ENCODE data around the gene KRT25.

The KRT25 gene

GRCh38 chr17:40755231-40755630 is at the start of gene KRT25:
TSS of gene KRT25 (minus strand) at chr17:40755331. CDS start at chr17:40755271, 60 bp downstream.
- no peak within 1 kb of the TSS for H3K4me3 ChIP-seq (ENCODE audit: low read depth, low read length)
- no peak for TF ChIP-seq CTCF (IDR thresholded peaks at IDR 0.05; ENCODE audit: insufficient read depth, low read depth, low read length, missing control alignments)
- no peak for DNase-seq (ENCODE audit: low read depth)

GRCh38 chr17:40803617-40804082 is 48.5 kb upstream of the KRT25 start:
- peak; percentile 70 for DNase-seq (ENCODE audit: low read depth)
- peak; percentile 86 for TF ChIP-seq CTCF (IDR thresholded peaks at IDR 0.05; ENCODE audit: insufficient read depth, low read depth, low read length, missing control alignments)
- no peak overlapping the region for H3K4me3 ChIP-seq (ENCODE audit: low read depth, low read length)

GRCh38 chr17:40801157-40801556 is 46.0 kb upstream of the KRT25 start:
- DNase-seq (ENCODE audit: low read depth), result no peak
- no peak overlapping the region for H3K4me3 ChIP-seq (ENCODE audit: low read depth, low read length)
- TF ChIP-seq CTCF (IDR thresholded peaks at IDR 0.05; ENCODE audit: insufficient read depth, low read depth, low read length, missing control alignments), result no peak

GRCh38 chr17:40800381-40800780 is 45.2 kb upstream of the KRT25 start:
- no peak for TF ChIP-seq CTCF (IDR thresholded peaks at IDR 0.05; ENCODE audit: insufficient read depth, low read depth, low read length, missing control alignments)
- no peak for DNase-seq (ENCODE audit: low read depth)
- no peak overlapping the region for H3K4me3 ChIP-seq (ENCODE audit: low read depth, low read length)

- DNase-seq (ENCODE audit: low read depth), result no peak
- TF ChIP-seq CTCF (IDR thresholded peaks at IDR 0.05; ENCODE audit: insufficient read depth, low read depth, low read length, missing control alignments), result no peak
- H3K4me3 ChIP-seq (ENCODE audit: low read depth, low read length), result no peak within 1 kb of the TSS
Measured at GRCh38 chr17:40799859-40800258, 44.7 kb upstream of the KRT25 start, which contains the start of gene KRT28. TSS of gene KRT28 (minus strand) at chr17:40799959. CDS start at chr17:40799893, 66 bp downstream.

GRCh38 chr17:40796846-40797245 is 41.7 kb upstream of the KRT25 start:
- DNase-seq (ENCODE audit: low read depth), result no peak
- H3K4me3 ChIP-seq (ENCODE audit: low read depth, low read length), result no peak overlapping the region
- no peak for TF ChIP-seq CTCF (IDR thresholded peaks at IDR 0.05; ENCODE audit: insufficient read depth, low read depth, low read length, missing control alignments)

GRCh38 chr17:40795019-40795667 is 40.0 kb upstream of the KRT25 start:
- DNase-seq (ENCODE audit: low read depth), result no peak
- no peak overlapping the region for H3K4me3 ChIP-seq (ENCODE audit: low read depth, low read length)
- no peak for TF ChIP-seq CTCF (IDR thresholded peaks at IDR 0.05; ENCODE audit: insufficient read depth, low read depth, low read length, missing control alignments)

All from GM12865 (cell line).